ENCODE measurements around the gene SIT1.

SIT1 gene, protein sequence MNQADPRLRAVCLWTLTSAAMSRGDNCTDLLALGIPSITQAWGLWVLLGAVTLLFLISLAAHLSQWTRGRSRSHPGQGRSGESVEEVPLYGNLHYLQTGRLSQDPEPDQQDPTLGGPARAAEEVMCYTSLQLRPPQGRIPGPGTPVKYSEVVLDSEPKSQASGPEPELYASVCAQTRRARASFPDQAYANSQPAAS

DNA sequence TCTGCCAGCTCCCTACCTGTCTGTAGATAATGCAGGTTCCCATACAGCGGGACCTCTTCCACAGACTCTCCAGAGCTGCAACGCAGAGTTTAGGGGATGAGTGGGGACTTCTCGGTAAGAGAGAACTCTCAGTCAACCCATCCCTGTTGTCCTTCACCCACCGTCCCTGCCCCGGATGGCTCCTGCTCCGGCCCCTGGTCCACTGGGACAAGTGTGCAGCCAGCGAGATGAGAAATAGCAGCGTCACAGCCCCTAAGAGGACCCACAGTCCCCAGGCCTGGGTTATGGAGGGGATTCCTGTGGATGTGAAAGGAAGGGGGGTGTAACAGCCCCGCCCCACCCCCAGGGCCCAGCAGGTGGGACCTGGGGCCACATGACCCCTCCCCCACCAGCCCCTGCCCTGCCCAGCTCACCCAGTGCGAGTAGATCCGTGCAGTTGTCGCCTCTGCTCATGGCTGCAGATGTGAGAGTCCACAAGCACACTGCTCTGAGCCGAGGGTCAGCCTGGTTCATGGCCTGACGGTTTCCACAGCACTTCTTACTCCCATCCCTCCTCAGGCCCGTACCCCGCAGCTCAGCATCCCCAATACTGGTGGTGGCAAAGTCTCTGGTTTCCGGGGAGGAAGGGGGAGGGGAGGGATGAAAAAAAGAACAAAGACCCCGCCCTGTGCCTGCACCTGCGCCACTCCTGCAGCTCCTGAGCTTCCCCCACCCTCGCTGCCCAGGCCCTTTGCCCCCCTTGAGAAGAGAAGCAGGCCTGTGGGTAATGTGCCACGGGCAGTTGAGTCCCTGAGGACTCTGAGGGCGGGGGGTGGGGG is at the start of gene SIT1:
Gene SIT1 (minus strand): TSS at position 591 of the 818 bp plus-strand sequence. CDS start 78 bp downstream, at position 513.
- no peak for DNase-seq

DNA sequence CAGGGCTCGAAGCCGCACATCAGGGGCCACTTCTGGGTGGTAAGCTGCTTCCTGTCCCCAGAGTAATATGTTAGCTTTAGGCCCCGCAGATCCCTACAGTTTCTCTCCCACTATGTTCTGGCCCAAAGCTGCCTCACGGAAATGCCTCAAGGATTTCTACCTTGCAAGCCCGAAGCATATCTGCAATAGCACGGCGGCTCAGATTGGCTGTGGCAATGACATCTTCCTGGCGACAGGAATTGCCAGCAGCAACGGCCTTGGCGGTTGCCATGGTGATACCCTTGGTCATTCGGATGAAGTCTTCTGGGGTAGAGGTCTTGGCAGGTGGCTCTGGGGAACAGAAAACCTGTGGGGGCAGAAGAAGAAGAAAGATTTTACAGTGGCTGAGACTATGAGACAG is 49.3 kb upstream of the SIT1 start:
- no peak for DNase-seq

DNA sequence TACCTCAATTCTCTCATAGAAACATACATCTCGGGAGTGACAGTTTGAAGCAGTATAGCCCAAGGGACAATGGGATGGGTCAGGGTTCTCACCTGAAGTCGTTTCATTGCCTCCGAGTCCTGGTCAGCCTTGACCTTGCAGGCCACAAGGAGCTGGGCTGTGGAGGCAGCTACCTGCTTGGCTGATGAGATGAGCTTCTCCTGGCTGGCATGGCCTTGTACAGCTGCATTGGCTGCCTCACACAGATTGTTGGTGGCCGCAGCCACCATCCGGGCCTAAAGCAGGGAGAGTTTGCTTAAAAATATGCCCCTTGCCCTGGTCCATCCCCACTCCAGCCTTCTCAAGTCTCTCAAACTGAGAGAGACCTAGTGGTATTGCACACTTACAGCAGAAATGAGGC is 47.5 kb upstream of the SIT1 start:
- DNase-seq = no peak

DNA sequence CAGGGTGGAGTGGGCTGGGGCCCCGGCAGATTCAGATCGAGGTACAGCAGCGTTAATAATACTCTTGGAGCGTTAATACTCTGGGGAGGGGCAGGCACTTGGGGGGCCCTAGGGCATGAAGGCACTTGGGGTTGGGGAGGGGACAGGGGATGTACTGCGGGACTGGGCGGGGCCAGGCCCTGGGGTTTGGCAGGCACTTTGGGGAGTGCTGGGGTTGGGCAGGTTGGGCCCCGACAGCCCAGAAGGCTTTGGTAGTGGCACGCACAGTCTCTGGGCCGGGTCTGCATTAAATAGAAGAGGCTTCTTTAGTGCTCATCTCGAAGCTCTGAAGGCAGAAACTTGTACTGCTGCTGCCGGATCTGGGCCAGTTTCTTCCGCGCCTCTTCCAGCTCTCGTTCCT is 46.8 kb upstream of the SIT1 start:
- DNase-seq = no peak

DNA sequence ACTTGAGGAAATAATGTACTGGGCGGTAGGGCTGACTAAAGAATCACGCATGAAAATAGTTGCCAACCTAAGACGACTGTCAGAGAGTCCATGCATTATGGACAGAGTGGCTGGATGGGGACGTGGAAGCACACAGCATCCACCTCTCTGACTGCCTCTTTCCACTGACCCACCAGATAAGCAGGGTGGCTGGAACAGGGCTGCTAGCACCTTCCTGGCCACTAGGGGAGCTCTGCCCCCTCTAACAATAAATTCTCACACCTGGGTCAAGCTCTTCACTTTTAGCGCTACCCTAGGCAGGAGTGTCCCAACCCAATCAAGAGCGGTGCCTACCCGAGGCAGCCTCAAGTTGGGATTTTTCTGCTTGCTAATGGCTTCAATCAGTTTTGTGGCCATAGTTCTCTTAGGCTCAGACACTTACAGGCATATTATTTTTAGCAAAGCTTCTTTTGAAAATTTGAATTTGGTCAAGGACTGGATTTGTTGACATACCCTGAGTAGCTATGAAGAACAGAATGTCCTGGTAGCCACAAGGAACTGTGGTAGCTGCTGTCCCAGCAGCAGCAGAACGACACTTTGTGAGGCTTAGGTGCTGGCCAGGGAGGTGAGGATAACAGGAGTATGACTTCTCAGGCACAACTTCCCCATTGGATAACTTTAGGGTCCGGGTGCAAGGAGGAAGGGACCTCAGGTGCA is 45.9 kb upstream of the SIT1 start:
- DNase-seq = peak in 6 of 14 donors; percentile 5 to 56 (median 15)

DNA sequence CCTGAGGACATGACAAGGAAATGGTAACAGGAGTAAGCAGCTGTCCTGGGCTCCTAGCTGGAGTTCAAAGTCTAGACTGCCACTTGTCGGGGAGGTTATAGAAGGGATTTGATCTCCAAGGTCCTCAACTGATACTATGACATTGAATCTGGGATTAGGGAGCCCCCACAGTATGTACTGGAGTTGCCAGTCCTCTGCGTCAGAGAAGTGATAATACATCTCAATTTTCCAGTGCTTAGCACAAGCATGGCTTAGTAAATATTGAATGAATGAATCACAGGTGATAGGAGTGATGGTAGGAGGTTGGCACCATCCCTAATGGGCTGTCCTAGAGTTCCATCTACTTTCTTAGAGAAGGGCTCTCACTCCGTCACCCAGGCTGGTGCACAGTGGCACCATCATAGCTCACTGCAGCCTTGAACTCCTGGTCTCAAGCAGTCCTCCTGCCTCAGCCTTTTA is 45.2 kb upstream of the SIT1 start:
- no peak for DNase-seq

DNA sequence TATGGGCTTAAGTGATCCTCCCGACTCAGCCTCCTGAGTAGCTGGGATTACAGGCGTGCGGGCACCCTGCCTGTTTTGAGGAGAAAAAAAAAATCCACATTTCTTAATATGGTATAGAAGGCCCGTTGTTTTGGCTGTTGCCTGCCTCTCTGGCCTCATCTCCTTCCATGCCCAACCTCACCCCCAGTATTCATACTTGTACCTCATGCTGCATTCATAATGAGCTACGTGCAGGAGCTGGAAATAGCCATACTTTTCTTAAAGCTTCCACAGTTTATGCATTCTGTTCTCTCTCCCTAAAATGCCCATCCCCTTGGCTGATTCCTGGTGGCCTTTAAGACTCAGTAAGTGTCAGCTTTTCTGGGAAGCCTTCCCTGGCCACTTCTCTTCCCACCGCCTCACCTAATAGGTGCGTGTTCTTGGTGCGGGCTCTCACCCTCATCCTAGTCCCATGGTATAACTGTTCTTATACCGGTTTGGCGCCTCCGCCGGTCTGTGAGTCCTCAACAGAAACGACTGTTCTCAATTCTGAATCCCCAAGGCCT is 41.1 kb upstream of the SIT1 start:
- DNase-seq = no peak

DNA sequence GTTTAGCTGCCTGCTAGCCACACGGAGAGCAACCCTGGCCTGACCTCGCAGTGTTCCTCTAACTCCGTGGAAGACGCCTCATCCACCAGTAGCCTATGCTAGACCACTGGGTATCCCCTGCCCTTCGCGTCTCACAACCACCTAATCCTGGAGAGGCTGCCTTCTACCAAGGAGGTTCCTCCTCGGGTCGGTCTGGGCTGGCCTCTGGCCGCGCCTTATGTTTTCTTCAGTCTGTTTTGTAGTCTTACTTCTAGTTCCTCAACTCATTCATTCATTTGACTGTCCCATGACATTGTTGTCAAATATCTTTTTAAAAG is 40.6 kb upstream of the SIT1 start:
- peak in 3 of 14 donors; percentile 46 to 67 (median 49) for DNase-seq

DNA sequence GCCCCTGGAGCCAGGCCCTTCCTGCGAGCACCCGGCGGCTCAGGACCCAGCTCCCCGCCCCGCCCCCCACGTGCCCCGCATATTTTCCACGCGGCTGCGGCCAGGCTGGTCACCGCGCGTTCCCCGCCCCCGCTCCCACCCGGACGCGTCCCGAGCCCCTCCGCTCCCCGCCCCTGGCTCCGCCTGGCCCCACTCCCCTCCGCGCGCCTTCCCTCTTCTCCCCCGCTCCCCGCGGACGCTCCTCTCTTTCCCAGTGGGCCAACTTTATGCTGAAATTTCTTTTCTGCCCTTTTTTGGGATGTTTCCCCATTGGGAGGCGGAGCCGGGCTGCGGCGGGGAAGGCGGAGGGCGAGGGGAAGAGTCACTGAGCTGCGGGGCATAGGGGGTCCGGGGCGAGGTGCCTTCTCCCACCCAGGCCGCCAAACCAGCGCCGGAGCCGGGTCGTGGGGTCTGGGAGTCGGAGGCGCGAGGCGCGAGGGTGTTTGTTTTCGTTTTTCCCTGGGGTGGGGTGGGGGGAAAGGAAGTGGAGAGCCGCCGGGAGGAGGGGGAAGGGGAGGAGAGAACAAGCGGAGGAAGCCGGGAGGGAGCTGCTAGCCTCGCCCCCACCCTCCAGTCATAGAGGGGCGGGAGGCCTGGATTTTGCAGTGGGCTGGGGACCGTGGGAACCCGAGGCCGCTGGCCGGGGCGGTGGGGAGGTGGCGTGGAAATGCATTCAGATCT is 40.0 kb upstream of the SIT1 start:
- DNase-seq = peak in 10 of 14 donors; percentile 21 to 67 (median 40)

DNA sequence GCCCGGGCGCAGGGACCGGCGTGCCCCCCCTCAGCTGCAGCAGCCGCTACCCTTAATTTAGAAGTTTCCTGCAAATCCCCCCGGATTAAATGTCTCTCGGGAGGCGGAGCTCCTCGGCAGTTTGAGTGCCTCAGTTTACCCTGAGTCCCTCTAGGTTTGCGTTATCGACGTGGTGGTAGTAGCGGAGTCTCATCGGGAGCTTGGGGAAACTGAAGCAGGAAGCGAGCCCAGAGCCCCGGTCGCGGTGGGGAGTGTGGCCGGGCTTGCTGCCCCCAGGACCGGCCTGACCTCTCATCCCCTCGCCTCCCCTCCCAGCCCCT is 39.5 kb upstream of the SIT1 start:
- DNase-seq = peak in 1 of 14 donors; percentile 37

DNA sequence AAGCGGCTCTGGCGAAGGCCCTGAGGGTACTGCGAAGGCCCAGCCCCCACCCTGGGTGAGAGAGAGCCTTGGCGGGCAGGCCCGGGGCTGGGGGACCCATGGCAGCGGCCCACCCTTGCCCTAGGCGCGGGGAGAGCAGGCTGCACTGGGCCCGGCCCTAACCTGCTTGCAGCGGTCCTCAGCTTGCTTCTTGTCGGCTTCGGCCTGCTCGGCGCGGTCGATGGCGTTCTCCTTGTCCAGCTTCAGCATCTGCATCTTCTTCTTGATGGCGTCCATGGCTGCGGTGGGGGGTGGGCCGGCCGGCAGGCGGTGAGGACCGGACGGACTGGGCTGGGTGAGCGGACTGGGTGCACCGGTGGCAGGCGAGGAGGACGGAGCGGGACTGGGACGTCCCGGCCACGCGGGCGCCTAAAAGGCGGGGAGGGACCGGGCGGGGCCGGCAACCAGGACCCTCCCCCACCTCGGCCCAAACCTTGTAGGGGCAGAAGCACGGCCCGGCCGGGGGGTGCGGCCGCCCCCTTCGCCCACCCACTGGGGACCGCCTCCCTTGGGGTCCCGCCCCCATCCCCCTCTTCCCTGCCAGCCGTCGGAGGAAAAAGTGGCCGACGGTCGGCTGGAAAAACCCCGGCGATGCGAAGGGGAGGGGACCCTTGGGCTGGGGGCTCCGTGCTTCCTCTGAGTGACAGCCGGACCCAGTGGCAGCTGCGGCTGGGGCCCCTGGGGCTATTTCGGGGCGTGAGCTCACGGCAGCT is 39.0 kb upstream of the SIT1 start, which contains the start of gene TPM2:
Gene TPM2 (minus strand): TSS at position 384 of the 752 bp plus-strand sequence. CDS start 108 bp downstream, at position 276.
- no peak for DNase-seq

DNA sequence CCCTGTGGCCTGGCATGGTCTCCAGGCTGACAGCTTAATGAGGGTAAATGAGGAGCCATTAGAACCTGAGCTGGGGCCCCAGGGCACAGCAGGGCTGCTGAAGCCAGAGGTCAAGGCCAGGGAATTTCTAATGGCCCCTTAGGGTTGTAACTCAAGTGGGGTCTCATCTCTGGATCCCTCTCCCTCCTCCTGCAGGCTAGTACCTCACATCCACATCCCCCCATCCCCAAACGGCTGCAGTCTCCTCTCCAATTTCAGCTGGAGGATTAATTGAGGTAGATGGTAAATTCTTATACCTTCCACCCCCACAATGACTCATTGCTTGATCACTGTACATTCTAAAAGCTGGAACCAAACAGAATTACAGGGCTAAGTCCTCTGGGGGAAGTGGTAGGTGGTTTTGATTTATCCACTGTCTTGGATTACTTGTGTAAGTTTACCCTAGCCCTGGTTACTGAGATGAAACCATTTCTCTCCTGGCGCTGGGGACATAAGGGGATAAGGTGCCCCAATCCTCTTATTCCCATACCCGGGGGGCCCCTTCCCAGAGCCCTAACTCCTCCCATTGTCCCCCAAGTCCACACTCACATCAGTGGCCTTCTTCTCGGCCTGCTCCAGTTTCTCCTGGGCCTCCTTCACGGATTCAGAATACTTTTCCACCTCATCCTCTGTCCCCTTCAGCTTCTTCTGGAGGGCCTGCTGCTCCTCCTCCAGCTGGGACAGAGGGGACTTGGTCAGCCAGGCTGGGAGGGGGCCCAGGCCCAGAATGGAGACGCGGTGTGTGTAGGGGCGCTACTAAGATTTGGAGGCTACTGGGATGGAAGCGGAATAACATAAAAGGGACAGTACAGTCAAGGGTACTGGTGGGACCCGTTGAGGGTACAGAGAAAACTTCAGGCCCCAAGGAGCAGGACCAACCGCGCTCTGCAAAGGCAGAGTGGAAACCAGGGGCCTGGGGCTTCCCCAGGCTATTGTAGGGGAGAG is 38.1 kb upstream of the SIT1 start:
- no peak for DNase-seq

DNA sequence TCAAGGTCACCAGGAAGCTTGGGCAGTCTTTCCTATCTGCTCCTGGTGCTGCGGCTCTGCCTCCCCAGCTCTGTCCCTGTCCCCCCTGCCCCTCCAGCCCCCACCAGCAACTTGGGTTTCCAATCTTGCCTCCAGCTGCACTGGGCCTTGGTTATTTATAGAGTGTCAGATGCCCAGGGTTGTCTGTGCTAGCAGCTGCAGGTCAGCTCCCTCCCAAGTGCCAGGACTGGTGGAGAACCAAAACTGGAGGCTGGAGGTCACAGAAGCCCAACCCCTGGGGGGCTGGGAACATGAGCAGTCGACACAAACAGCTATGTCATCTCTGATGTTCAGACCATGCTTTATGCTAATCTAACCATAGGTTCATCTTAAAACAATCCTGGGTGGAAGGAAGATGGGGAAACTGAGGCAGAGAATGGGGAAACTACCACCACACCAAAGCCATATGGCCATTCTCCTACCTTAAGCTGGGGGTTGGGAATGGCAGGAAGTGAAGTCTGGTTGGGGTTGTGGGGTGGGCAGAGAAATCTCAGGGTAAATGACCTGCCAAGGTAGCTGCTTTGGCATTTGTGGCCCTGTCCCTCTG is 37.3 kb upstream of the SIT1 start:
- DNase-seq = no peak

DNA sequence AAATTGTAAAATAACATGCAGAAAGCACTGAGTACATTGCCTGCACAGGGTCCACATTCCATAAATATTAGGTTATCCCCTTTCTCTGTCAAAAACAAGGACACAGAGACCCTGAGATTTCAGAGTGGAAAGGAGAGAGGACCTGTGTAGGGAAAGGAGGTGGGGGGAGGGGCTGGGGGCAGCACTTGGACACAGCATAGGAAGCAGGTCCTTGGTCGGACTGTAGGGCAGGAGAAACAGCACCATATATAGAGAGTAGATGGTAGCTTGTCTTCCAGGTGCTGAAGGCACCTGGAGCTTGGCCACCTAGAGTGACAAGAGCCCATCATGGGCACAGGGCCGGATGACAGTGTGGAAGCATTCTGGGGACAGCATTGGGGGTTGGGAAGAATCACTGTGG is 36.6 kb upstream of the SIT1 start:
- no peak for DNase-seq

DNA sequence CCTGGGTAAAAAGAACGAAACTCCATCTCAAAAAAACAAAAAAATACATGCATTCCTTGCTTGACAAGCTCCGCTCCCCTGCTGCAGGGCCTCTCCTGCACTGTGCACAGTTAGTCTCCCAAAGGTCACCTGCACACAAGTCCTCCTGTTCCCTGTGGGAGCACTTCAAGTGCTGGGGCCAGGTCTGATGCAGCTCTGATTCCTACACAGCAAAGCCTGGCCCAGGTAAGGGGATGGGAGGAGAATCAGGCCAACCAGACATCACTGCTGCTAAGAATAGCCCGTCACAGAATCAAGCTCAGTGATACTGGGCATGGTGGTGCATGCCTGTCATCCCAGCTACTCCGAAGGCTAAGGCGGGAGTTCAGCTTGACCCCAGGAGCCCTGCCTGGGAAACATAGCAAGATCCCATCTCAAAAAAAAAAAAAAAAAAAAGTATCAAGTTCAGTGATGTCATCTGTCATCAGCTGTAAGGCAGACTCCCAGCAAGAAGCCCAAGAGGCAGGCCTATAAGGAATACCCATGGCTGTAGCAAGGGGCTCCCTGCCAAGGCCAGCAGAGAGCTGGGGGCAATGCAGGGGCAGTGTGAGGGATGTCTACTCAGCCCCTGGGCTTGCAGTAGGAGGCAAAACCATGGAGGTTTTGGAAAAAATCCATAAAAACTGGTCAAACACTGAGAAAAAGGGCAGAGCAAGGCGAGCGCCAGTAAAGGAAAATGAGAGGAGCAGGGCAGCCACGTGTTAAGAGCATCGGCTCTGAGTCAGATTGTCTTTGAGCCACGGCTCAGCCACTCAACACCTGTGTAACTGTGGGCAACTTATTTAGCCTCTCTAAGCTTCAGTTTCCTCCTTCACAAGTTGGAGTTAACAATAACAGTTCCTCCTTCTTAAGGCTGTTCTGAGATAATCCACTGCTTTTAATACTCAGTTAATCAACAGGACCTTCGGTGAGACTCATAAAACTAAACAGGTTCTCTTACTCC is 35.8 kb upstream of the SIT1 start:
- peak in 1 of 14 donors; percentile 88 for DNase-seq

DNA sequence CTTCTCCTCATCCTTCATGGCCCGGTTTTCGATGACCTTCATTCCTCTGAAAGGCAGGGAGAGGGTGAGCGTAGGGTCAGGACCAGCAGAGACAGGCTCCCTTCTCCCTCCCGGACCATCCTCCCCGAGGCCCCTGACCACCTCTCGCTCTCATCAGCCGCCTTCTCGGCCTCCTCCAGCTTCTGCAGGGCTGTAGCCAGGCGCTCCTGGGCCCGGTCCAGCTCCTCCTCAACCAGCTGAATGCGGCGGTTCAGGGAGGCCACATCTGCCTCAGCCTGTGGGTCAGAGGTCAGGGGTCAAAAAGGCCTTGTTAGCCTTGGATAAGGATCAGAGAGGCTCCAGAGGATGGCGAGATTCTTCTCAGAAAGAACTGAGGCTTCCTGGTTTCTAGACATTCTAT is 34.8 kb upstream of the SIT1 start:
- no peak for DNase-seq

DNA sequence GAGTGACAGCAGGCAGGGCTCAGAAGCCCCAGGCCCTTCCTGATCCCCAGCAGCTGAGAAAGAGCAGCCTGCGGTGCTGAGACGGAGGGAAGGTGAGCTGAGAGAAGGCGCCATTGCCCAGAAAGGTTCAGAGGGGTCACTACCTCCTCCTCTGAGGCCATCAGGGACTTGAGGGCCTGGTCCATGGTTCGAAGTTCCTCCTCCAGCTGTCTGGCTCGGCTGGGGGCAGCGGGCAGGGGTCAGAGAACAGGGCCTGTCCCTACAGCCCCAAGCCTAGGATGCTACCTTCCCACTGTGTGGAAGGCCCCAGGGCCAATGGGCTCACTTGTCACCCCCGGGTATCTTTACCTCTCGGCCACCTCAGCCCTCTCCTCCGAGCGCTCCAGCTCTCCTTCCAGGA is 34.2 kb upstream of the SIT1 start:
- DNase-seq = no peak

DNA sequence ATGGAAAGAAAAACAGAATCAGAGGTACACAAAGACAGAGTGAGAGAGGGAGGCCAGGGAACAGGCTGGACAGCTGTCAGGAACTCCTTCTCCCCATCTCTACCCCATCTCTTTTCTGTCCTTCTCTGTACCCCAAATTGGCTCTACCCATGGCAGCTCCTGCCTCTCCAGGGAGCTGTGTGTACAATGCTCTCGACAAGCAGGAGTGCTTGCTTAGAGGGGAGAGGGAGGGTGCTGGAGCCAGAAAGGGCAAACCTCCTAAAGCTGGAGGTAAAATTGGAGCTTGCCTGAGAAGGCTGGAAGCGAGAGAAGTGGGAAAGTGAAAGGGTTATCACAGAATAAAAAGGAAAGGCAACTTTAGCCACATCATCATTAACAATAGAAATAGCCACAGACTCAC is 32.6 kb upstream of the SIT1 start:
- no peak for DNase-seq
